Measurements from ENCODE around the gene HHLA2.

HHLA2 gene

GRCh38 chr3:108298056-108298455, 1.7 kb downstream of the HHLA2 start:
- DNase-seq, result no peak

- no peak for DNase-seq
These were observed 3.9 kb downstream of the HHLA2 start for GRCh38 chr3:108300103-108300849.

DNA sequence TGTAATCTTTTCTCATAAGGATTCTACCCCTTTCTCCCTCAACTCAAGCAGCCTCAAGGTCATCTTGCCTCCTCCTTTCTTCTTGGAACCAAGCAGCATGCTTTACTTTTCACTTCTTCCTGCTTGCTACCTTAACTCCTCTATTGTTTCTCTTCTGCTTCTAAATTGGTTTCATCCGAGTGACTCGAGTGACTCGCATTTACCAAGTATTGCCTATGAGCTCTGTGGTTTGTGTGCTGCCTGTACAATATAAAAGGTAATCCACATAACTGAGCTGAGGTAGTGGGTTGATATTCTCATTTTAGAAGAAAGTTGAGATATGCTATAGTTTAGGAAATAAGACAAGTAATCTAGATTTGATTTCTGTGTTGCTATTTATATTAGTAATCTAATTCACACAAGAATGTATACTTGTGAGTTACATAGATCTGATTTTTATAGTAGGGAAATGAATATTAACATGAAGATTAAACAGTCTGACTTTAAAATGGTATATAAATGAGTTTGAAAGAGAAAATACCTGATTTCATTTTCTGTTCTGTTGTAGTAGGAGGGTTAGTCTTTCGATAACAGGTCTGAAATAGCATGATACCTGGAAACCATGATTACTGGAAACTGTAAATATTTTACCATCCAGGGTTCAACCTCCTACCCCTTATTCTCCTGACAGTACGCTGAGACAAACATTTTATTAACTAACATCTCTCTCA, 5.5 kb downstream of the HHLA2 start:
- DNase-seq, result no peak

DNA sequence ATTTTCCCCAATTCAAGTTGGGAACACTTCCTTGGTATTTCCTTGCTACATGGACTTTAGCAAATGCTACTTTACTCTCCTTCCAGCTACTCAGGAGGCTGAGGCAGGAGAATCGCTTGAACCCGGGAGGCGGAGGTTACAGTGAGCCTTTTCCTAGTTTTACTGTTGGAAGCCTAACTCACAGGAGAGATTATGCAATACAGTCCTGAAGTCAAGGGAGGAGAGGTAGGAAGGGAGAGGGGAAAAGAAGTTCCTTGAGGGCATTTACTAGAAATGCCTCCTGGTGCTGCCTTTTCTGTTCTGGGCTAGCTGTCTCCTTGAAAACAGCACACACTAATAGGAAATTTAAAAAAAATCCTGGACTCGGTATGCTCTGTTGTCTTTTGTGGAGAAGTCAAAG, 6.2 kb downstream of the HHLA2 start:
- DNase-seq, result no peak

DNA sequence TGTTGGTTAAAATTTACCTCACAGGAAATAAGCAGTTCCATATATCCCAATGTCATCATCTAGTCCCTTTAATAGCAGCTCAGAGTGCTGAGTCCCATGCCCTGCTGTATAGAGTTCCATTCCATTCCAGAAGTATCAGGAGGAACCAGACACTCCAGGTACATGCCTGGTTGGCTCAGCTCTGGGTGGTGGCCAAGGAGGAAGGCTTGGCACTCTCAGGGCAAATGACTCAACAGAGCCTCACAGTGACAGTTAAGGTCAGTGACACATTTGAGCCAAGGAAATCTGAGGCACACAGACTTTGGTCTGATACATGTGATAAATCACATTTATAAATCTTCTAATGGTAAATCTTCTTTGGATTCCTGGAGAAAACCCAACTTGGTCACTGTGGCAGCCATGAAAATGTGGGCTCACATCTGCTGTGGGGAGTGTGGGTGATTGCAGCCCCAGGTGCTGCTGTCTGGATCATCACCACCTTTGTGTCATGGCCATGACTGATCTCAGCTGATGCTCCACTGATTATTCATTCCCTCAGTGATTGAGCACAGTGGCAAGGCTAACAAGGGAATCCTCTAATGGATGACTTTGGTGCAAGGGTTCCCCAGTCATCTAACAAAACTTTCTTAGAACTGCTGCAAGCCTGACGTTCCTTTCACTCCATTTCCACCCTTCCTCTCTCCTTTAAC, 9.3 kb downstream of the HHLA2 start:
- no peak for DNase-seq

GRCh38 chr3:108311797-108312196, 15.4 kb downstream of the HHLA2 start:
- no peak for DNase-seq

GRCh38 chr3:108312656-108313055, 16.3 kb downstream of the HHLA2 start:
- no peak for DNase-seq

DNA sequence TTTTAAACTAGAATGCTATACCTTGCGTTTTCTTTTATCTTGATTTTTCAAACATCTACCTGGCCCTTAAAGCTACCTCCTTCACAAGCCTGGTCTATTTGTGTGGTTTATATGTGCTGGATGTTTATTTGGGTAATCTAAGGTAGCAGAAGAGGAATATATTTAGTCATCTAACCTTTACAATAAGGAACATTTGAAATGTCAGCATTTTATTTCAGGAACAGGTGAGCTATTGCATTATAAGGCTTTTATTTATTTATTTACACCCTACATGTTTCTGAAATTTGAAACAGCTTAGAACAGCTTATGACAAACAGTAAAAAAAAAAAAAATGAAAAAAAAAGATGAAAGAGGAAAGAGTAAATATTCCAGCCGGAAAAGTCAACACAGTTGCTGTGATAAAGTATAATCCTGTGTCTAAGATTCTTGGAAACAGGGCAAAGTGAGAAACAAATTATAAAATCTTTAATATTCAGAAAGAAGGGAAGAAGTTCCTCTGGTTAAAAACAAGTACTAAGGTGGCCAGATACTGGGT, 19.5 kb downstream of the HHLA2 start:
- no peak for DNase-seq

DNA sequence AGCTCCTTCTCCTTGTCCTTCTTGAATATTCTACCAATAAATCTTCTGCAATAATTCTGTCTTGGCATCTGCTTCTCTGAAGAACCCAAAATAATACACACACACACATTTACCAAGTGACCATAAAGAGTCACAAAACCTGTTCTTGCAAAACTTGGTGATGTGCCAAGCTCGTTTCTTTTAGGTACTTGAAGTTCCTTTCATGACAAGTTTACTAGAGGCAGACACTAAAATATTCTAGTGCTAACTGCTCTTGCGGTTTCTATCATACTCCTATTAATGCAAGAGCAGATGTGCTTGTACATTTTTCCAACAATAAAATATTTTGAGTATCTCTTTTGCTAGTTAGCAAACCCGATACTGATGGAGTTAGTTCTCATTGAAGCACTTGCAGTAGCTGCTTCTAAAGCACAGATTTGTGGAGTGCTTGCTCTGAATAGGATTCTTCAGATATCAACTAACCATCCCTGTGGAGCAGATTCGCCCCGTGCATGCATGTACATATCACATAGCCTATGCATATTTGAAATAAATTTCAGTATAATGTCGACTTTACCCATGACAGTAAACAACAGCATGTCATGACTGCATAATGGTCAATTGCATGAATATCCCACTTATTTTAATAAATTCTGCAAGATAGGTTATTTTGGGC, 23.2 kb downstream of the HHLA2 start:
- no peak for DNase-seq

GRCh38 chr3:108320746-108321350, 24.5 kb downstream of the HHLA2 start:
- no peak for DNase-seq

DNA sequence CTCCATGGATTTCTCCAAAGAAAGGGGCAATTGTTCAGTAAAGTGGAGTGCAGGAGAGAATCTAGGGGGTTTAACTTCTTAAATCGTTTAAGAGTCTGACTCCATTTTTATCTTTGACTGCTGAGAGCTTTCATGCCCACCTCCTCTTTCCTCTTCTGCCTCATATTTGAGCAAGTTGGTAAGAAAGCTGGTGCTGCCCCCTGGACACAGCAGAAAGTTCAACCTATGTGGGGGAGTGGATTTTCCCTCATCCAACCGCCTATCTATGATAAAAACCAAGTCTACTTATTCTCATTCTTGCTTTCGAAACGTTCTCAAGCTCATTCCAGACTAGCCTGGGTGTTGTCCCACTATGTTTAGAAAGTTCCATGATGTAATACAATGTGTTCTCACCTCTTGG, 26.0 kb downstream of the HHLA2 start:
- DNase-seq, result no peak

GRCh38 chr3:108324177-108324576, 27.8 kb downstream of the HHLA2 start:
- DNase-seq, result no peak

DNA sequence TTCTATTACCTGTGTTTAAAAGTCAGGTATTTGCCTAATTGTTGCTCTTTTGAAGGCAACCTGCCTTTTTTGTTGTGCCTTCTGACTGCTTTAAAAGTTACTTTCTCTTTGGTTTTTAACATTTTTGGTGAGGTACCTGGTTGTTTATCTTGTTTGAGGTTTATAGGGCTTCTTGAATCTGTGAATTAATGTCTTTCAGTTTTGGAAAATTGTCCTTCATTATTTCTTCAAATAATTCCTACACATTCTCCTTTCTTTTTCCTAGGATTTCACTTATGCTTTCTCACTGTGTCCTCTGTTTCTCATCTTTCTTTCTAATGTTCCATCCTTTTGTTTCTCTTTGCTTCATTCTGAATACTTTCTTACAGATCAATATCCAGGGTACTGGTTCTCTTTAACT, 30.8 kb downstream of the HHLA2 start:
- DNase-seq, result no peak

GRCh38 chr3:108328821-108329486, 32.6 kb downstream of the HHLA2 start:
- DNase-seq, result peak in 1 of 56 donors; percentile 12

- DNase-seq, result no peak
These were observed 33.2 kb downstream of the HHLA2 start for GRCh38 chr3:108329508-108329907.

DNA sequence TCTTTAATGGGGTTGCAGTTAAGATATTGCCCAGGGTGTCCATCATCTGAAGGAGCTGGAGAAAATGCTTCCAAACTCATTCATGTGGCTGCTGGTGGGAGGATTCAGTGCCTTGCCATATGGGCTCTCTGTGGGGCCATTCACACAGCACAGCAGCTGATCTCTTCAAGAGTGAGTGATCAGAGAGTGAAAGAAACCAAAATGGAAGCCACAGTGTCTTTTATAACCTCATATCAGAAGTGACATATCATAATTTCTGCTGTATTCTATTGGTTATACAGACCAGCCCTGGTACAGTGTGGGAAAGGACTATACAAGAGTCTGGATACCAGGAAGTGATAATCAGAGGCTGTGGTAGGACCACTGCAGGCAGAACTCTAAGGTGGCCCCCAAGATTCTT, 33.6 kb downstream of the HHLA2 start:
- no peak for DNase-seq

- DNase-seq, result no peak
These were observed 35.4 kb downstream of the HHLA2 start for GRCh38 chr3:108331792-108332191.

DNA sequence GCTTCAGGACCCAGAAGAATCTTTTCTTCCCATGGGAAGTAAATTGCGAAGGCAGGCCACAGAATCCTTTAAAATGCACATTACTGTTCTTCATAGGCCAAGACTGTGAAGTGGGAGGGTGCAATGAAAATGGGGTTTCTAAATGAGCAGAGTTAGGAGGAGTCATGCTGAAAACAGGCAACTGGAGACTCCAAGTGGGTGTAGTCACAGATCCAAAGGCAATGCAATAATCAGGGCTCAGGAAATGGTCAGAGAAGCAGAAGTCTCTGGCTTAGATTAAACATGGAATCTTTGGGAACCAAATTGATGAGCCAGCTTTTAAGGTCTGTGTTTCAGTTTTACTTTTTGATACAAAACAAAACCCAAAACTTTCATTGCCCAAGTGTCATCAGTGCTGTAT, 37.6 kb downstream of the HHLA2 start:
- no peak for DNase-seq

DNA sequence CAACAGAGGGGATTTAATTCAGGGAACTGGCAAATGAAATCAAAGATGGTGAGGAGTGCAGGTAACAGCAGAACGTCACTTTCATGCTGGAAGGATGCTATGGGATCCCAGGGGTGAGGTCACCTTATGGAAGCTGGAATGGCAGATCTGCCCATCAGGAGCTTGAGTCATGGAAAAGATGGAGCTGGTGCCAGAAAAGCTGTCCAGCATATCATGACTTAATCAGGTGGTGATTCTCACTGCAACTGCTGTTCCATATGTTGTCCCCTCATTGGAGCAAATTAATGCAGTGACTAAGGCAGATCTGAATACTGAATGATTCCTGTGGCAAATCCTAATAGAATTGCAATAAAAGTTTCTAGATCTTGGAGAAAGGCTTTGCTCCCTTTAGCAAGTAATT, 38.4 kb downstream of the HHLA2 start:
- no peak for DNase-seq

DNA sequence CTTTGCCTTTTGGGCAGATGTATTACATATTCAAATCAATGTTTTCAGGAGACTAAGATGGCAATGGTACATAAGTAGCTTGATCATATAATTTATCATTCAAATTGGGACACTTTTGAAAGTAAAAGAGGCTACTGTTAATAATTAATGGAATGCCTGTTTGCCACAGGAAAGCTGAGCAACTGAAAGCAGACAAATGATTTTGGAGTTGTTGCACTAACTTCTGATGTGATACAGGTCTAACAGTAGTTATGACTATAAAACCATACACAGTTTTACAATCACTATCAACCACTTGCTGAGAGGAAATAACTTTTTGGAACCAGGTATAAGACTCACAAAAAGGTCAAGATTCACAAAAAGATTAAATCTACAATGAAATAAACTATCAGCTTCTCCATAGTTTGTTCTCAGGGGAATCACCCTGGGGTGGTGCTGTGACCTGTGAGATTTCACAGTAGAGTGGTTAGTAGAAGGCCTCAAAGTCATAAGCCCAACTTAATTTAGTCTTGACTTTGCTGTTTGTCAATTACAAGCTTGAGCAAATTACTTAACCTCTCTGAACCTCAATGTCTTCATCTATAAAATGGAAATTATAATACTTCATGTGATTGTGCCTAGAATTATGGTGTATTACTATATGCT, 42.7 kb downstream of the HHLA2 start:
- DNase-seq, result no peak
